Measurements from ENCODE around the gene RHOG.

The RHOG gene

GRCh38 chr11:3840870-3841425, at the start of gene RHOG:
Gene RHOG (minus strand): TSS chr11:3840959. CDS start chr11:3828138, 12,821 bp downstream.
- Mint-ChIP-seq H3K4me1 (peaks cover 24% of the 10 kb centered on the region), H3K27ac (peak within 1 kb of the TSS; percentile 65 to 95 (median 84)), H3K27me3 (ENCODE audit: low read depth) (no peaks in the 10 kb centered on the region), H3K4me3 (peak within 1 kb of the TSS; percentile 87 to 93 (median 89)), H3K36me3 (ENCODE audit: low read depth) (no peaks in the 10 kb centered on the region), H3K9me3 (no peaks in the 10 kb centered on the region)
- TF ChIP-seq, protein P1, sequence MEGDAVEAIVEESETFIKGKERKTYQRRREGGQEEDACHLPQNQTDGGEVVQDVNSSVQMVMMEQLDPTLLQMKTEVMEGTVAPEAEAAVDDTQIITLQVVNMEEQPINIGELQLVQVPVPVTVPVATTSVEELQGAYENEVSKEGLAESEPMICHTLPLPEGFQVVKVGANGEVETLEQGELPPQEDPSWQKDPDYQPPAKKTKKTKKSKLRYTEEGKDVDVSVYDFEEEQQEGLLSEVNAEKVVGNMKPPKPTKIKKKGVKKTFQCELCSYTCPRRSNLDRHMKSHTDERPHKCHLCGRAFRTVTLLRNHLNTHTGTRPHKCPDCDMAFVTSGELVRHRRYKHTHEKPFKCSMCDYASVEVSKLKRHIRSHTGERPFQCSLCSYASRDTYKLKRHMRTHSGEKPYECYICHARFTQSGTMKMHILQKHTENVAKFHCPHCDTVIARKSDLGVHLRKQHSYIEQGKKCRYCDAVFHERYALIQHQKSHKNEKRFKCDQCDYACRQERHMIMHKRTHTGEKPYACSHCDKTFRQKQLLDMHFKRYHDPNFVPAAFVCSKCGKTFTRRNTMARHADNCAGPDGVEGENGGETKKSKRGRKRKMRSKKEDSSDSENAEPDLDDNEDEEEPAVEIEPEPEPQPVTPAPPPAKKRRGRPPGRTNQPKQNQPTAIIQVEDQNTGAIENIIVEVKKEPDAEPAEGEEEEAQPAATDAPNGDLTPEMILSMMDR (IDR thresholded peaks at IDR 0.05; ENCODE audit: unreplicated experiment in 3 of 3), result no peak

- no peaks in the 10 kb centered on the region for H3K36me3 Mint-ChIP-seq (ENCODE audit: low read depth)
- no peak overlapping the region for H3K4me3 Mint-ChIP-seq
- TF ChIP-seq, protein P1 (IDR thresholded peaks at IDR 0.05; ENCODE audit: unreplicated experiment in 3 of 3), result no peak
- no peaks in the 10 kb centered on the region for H3K9me3 Mint-ChIP-seq
- H3K27me3 Mint-ChIP-seq (ENCODE audit: low read depth), result no peaks in the 10 kb centered on the region
- H3K4me1 Mint-ChIP-seq, result peaks cover 5% of the 10 kb centered on the region
- H3K27ac Mint-ChIP-seq, result no peak overlapping the region
These were observed 49.3 kb upstream of the RHOG start for GRCh38 chr11:3890014-3890413.

DNA sequence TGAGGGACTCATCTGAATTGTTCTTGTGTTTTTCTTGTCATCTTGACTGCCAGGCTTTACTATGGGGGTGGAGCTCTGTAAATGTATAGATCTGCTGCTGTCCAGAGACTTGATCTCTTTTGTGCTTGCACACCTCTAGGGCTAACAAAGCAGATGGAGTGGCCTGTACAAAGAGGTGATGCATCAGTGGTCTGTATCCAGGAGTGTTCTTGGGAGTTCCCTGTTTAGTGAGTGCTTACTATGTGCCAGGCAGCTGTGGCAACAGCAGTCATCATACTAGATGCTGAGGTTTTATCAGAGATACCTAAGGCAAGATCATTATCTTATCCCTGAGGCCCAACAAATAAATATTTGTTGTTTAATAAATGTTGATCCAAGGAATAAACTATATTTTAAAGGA, 48.1 kb upstream of the RHOG start:
- Mint-ChIP-seq H3K4me1 (peaks cover 5% of the 10 kb centered on the region), H3K27me3 (ENCODE audit: low read depth) (no peaks in the 10 kb centered on the region), H3K4me3 (no peak overlapping the region), H3K27ac (no peak overlapping the region), H3K36me3 (ENCODE audit: low read depth) (no peaks in the 10 kb centered on the region), H3K9me3 (no peaks in the 10 kb centered on the region)
- TF ChIP-seq, protein P1 (IDR thresholded peaks at IDR 0.05; ENCODE audit: unreplicated experiment in 3 of 3), result no peak

DNA sequence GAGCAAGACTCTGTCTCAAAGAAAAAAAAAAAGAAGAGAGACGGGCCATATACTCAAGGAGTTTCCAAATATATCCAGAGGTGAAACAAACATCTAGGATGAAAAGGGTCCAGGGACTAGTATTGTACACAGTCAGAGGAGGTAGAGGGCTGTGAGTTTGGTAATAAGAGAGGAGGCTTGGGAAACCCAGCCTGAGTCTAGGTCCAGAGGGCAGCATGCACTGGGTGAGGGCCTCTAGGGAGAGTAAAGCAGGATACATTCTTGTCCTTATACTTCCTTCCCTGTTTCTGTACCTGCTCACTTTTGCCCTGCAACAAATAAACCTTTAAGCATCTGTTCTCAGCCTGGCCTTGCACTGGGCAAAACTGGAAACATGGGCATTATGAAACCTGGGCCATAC, 46.2 kb upstream of the RHOG start:
- Mint-ChIP-seq H3K27ac (no peak overlapping the region), H3K27me3 (ENCODE audit: low read depth) (no peaks in the 10 kb centered on the region), H3K36me3 (ENCODE audit: low read depth) (no peaks in the 10 kb centered on the region), H3K4me1 (peaks cover 5% of the 10 kb centered on the region), H3K4me3 (no peak overlapping the region), H3K9me3 (no peaks in the 10 kb centered on the region)
- TF ChIP-seq, protein P1 (IDR thresholded peaks at IDR 0.05; ENCODE audit: unreplicated experiment in 3 of 3), result no peak

DNA sequence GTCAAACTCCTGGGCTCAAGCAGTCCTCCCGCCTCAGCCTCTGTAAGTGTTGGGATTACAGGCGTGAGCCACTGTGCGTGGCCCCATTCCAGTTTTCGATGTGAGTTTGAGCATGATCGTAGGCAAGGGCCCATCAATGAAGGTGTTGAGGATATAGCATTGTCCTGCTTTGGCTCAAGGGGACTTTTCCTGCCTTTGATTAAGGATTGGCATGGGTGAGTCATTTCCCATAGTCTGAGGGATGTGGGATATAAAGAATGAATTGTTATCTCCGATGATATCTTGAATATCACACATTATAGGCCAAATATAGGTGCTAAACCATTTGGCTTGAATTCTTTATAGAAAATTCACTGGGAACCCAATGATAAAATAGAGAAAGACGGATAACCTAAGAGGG, 45.1 kb upstream of the RHOG start:
- H3K4me3 Mint-ChIP-seq, result no peak overlapping the region
- H3K9me3 Mint-ChIP-seq, result no peaks in the 10 kb centered on the region
- no peaks in the 10 kb centered on the region for H3K27me3 Mint-ChIP-seq (ENCODE audit: low read depth)
- peaks cover 6% of the 10 kb centered on the region for H3K4me1 Mint-ChIP-seq
- H3K36me3 Mint-ChIP-seq (ENCODE audit: low read depth), result no peaks in the 10 kb centered on the region
- no peak overlapping the region for H3K27ac Mint-ChIP-seq
- TF ChIP-seq, protein P1 (IDR thresholded peaks at IDR 0.05; ENCODE audit: unreplicated experiment in 3 of 3), result no peak

GRCh38 chr11:3882655-3883054, 41.9 kb upstream of the RHOG start:
- Mint-ChIP-seq H3K4me3 (no peak overlapping the region), H3K27me3 (ENCODE audit: low read depth) (no peaks in the 10 kb centered on the region), H3K4me1 (peaks cover 23% of the 10 kb centered on the region), H3K27ac (no peak overlapping the region), H3K36me3 (ENCODE audit: low read depth) (no peaks in the 10 kb centered on the region), H3K9me3 (no peaks in the 10 kb centered on the region)
- TF ChIP-seq, protein P1 (IDR thresholded peaks at IDR 0.05; ENCODE audit: unreplicated experiment in 3 of 3), result no peak

All from nephron (organoid).